ENCODE results near the gene ST7L.

- TF ChIP-seq, protein P1, sequence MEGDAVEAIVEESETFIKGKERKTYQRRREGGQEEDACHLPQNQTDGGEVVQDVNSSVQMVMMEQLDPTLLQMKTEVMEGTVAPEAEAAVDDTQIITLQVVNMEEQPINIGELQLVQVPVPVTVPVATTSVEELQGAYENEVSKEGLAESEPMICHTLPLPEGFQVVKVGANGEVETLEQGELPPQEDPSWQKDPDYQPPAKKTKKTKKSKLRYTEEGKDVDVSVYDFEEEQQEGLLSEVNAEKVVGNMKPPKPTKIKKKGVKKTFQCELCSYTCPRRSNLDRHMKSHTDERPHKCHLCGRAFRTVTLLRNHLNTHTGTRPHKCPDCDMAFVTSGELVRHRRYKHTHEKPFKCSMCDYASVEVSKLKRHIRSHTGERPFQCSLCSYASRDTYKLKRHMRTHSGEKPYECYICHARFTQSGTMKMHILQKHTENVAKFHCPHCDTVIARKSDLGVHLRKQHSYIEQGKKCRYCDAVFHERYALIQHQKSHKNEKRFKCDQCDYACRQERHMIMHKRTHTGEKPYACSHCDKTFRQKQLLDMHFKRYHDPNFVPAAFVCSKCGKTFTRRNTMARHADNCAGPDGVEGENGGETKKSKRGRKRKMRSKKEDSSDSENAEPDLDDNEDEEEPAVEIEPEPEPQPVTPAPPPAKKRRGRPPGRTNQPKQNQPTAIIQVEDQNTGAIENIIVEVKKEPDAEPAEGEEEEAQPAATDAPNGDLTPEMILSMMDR (IDR thresholded peaks at IDR 0.05): no peak
- no peak for TF ChIP-seq POLR2A (IDR thresholded peaks at IDR 0.05)
Measured at GRCh38 chr1:112533029-112533428, 85.9 kb downstream of the ST7L start.

All from upper lobe of left lung (tissue), 4 donors.